Neural progenitor cell (in vitro differentiated cells): ENCODE measurements around the gene LHX6.

Experiments
- EZH2 ChIP-seq: fragments of 200-600 bp; sonication (generic); IDR thresholded peaks from 2 replicates; pipeline ENCODE4 v1.6.1; 2017; ENCODE audit warnings: antibody characterized with exemption, mild to moderate bottlenecking, moderate library complexity
- TF ChIP-seq, protein P1 (sequence below): fragments of 200-600 bp; sonication (generic); IDR thresholded peaks from 2 replicates; pipeline ENCODE4 v1.5.1; 2017; ENCODE audit warnings: antibody characterized with exemption, mild to moderate bottlenecking

DNA sequence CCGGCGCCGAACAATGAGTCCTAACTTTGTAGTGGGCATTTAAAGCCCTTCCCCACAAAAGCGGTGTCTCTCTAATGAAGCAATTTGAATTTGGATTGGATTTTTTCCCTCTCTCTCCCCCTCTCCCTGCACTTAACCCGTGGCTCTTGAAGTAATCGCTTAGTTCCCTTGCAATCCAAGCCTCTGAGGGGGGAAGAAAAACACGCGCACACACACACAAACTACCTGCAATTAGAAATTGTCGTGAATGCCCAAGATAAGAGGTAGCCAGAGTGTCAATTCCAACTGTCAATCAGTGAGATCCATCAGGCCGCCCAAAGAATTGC, 1.2 kb downstream of the LHX6 start:
- TF ChIP-seq, protein P1, sequence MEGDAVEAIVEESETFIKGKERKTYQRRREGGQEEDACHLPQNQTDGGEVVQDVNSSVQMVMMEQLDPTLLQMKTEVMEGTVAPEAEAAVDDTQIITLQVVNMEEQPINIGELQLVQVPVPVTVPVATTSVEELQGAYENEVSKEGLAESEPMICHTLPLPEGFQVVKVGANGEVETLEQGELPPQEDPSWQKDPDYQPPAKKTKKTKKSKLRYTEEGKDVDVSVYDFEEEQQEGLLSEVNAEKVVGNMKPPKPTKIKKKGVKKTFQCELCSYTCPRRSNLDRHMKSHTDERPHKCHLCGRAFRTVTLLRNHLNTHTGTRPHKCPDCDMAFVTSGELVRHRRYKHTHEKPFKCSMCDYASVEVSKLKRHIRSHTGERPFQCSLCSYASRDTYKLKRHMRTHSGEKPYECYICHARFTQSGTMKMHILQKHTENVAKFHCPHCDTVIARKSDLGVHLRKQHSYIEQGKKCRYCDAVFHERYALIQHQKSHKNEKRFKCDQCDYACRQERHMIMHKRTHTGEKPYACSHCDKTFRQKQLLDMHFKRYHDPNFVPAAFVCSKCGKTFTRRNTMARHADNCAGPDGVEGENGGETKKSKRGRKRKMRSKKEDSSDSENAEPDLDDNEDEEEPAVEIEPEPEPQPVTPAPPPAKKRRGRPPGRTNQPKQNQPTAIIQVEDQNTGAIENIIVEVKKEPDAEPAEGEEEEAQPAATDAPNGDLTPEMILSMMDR: no peak
- TF ChIP-seq EZH2: no peak
